Measurements from ENCODE around the gene ENTPD1. TPM values are rescaled to one million over a fixed set of nuclear protein-coding genes. Genes with fewer than 3 reads are reported as not detected.

The ENTPD1 gene
- total and polyA plus RNA-seq, 10 of the 15 experiments (the other 5 are each of a cell fraction or from before 2014, with no cell fraction given) = 110 to 413 (median 161) TPM

DNA sequence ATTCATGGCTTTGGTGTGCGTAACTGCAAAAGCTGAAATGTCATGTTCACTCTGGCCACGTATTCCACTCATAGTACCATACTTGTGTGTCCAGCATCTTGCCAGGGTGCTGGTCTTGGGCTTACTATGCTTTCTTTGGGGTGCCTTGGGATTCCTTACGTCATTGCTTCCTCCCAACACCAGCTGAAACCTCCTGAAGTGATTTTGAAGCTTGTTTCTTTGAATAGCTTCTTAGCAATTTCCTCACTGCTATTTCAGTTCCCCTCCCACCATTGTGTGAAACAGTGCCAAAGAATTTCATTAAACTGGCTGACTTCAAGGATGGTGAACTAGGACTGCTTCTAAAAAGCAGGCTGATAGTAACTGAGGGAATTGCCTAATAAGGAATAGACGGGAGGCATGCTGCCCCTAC, 36.9 kb downstream of the ENTPD1 start (continued):
- TF ChIP-seq ZNF592 (IDR thresholded peaks at IDR 0.05) = 0 out of 2 replicates have a peak, but pooled peaks have one; percentile 61
- TF ChIP-seq NBN (IDR thresholded peaks at IDR 0.05) = no peak
- TF ChIP-seq MTA2 (IDR thresholded peaks at IDR 0.05; ENCODE audit: low read depth) = no peak
- TF ChIP-seq ZSCAN29 (IDR thresholded peaks at IDR 0.05) = no peak
- TF ChIP-seq NFIC (IDR thresholded peaks at IDR 0.05; ENCODE audit: low read depth, low read length) = peak; percentile 46; the same call in 1 of the 2 replicates
- peak; percentile 38; the same call in 1 of the 2 replicates for TF ChIP-seq FOXM1 (IDR thresholded peaks at IDR 0.05; ENCODE audit: low read depth, low read length)
- TF ChIP-seq NKRF (conservative IDR thresholded peaks at IDR 0.05) = no peak
- 0 out of 2 replicates have a peak, but pooled peaks have one; percentile 14 for TF ChIP-seq BACH1 (IDR thresholded peaks at IDR 0.05; ENCODE audit: borderline replicate concordance)
- TF ChIP-seq, protein P1, sequence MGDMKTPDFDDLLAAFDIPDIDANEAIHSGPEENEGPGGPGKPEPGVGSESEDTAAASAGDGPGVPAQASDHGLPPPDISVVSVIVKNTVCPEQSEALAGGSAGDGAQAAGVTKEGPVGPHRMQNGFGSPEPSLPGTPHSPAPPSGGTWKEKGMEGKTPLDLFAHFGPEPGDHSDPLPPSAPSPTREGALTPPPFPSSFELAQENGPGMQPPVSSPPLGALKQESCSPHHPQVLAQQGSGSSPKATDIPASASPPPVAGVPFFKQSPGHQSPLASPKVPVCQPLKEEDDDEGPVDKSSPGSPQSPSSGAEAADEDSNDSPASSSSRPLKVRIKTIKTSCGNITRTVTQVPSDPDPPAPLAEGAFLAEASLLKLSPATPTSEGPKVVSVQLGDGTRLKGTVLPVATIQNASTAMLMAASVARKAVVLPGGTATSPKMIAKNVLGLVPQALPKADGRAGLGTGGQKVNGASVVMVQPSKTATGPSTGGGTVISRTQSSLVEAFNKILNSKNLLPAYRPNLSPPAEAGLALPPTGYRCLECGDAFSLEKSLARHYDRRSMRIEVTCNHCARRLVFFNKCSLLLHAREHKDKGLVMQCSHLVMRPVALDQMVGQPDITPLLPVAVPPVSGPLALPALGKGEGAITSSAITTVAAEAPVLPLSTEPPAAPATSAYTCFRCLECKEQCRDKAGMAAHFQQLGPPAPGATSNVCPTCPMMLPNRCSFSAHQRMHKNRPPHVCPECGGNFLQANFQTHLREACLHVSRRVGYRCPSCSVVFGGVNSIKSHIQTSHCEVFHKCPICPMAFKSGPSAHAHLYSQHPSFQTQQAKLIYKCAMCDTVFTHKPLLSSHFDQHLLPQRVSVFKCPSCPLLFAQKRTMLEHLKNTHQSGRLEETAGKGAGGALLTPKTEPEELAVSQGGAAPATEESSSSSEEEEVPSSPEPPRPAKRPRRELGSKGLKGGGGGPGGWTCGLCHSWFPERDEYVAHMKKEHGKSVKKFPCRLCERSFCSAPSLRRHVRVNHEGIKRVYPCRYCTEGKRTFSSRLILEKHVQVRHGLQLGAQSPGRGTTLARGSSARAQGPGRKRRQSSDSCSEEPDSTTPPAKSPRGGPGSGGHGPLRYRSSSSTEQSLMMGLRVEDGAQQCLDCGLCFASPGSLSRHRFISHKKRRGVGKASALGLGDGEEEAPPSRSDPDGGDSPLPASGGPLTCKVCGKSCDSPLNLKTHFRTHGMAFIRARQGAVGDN (IDR thresholded peaks at IDR 0.05) = peak; percentile 57; the same call in 1 of the 2 replicates
- no peak for TF ChIP-seq ESRRA (IDR thresholded peaks at IDR 0.05; ENCODE audit: low read length)
- no peak for TF ChIP-seq ZNF207 (IDR thresholded peaks at IDR 0.05; ENCODE audit: borderline replicate concordance)
- peak; percentile 38; the same call in 1 of the 2 replicates for TF ChIP-seq JUNB (IDR thresholded peaks at IDR 0.05)
- TF ChIP-seq ZBED1 (IDR thresholded peaks at IDR 0.05; ENCODE audit: borderline replicate concordance) = peak; percentile 74
- 0 out of 2 replicates have a peak, but pooled peaks have one; percentile 47 for TF ChIP-seq BCL11A (IDR thresholded peaks at IDR 0.05; ENCODE audit: low read depth, low read length)
- TF ChIP-seq, protein P2, sequence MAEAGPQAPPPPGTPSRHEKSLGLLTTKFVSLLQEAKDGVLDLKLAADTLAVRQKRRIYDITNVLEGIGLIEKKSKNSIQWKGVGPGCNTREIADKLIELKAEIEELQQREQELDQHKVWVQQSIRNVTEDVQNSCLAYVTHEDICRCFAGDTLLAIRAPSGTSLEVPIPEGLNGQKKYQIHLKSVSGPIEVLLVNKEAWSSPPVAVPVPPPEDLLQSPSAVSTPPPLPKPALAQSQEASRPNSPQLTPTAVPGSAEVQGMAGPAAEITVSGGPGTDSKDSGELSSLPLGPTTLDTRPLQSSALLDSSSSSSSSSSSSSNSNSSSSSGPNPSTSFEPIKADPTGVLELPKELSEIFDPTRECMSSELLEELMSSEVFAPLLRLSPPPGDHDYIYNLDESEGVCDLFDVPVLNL (IDR thresholded peaks at IDR 0.05; ENCODE audit: low read depth, low read length) = no peak
- peak in 1 of 2 experiments; percentile 66; a peak in 2 of 4 replicates for TF ChIP-seq ETV6 (conservative IDR thresholded peaks at IDR 0.05 in 1 of 2, IDR thresholded peaks at IDR 0.05 in 1 of 2; ENCODE audit: borderline replicate concordance in 1 of 2, low read depth in 1 of 2)
- 0 out of 2 replicates have a peak, but pooled peaks have one; percentile 30 for TF ChIP-seq SMARCA5 (IDR thresholded peaks at IDR 0.05)
- TF ChIP-seq RUNX3 (IDR thresholded peaks at IDR 0.05; ENCODE audit: low read length) = peak; percentile 32; the same call in 1 of the 2 replicates
- no peak for TF ChIP-seq LARP7 (IDR thresholded peaks at IDR 0.05)
- 0 out of 2 replicates have a peak, but pooled peaks have one; percentile 41 for TF ChIP-seq IKZF1 (conservative IDR thresholded peaks at IDR 0.05)
- 0 out of 2 replicates have a peak, but pooled peaks have one; percentile 11 for TF ChIP-seq IRF4 (IDR thresholded peaks at IDR 0.05; ENCODE audit: low read depth, low read length)
